ENCODE results near the gene GABARAP.

The GABARAP gene

DNA sequence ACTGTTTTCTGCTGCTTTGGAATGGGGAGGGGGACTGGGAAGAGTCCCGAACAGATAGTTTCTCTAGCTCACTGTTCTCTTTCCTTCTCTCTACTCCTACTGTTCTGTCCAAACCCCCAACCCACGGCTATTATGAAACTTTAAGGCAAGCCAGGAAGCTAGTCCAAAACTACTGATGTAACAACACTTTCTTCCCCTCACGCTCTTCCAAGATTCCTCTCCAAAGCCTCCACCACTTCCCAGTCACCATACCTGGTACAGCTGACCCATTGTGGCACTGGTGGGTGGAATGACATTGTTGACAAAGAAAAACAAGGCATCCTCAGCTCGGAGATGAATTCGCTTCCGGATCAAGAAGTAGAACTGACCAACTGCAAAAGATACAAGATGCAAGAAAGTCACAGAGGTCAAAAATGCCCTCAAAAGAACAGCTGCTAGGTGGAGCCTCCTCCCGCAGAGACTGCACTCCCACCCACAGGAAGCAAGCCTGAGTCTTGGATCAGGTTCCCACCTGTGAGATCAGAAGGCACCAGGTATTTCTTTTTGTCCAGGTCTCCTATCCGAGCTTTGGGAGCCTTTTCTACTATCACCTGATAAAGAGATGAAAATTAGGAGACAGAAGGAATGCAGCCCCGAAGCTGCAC lies 1.0 kb downstream of the GABARAP start:
- TF ChIP-seq ZFHX2 (tag by site-specific recombination; conservative IDR thresholded peaks at IDR 0.05): 0 out of 2 replicates have a peak, but pooled peaks have one; percentile 6
- TF ChIP-seq KLF8 (tag by site-specific recombination; IDR thresholded peaks at IDR 0.05): no peak
- TF ChIP-seq ZNF600 (tag by site-specific recombination; IDR thresholded peaks at IDR 0.05): 0 out of 2 replicates have a peak, but pooled peaks have one; percentile 31
- TF ChIP-seq, protein P1, sequence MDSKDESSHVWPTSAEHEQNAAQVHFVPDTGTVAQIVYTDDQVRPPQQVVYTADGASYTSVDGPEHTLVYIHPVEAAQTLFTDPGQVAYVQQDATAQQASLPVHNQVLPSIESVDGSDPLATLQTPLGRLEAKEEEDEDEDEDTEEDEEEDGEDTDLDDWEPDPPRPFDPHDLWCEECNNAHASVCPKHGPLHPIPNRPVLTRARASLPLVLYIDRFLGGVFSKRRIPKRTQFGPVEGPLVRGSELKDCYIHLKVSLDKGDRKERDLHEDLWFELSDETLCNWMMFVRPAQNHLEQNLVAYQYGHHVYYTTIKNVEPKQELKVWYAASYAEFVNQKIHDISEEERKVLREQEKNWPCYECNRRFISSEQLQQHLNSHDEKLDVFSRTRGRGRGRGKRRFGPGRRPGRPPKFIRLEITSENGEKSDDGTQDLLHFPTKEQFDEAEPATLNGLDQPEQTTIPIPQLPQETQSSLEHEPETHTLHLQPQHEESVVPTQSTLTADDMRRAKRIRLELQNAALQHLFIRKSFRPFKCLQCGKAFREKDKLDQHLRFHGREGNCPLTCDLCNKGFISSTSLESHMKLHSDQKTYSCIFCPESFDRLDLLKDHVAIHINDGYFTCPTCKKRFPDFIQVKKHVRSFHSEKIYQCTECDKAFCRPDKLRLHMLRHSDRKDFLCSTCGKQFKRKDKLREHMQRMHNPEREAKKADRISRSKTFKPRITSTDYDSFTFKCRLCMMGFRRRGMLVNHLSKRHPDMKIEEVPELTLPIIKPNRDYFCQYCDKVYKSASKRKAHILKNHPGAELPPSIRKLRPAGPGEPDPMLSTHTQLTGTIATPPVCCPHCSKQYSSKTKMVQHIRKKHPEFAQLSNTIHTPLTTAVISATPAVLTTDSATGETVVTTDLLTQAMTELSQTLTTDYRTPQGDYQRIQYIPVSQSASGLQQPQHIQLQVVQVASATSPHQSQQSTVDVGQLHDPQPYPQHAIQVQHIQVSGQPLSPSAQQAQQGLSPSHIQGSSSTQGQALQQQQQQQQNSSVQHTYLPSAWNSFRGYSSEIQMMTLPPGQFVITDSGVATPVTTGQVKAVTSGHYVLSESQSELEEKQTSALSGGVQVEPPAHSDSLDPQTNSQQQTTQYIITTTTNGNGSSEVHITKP (tag by site-specific recombination; IDR thresholded peaks at IDR 0.05): peak; percentile 45; the same call in 1 of the 2 replicates
- peaks cover 11% of the 10 kb centered on the region for H3K4me1 ChIP-seq (ENCODE audit: control insufficient read depth, insufficient read depth, low read length)
- CTCF ChIA-PET: interaction anchor here (1.0 to 5.2 kb wide), 6 partner anchors 21 to 196 kb away, joined by 3 to 33 read pairs (median 6); partner anchors contain the start of genes ACADVL and DLG4
- peaks cover 21 to 53% of the 10 kb centered on the region in 2 experiments for H3K36me3 ChIP-seq (ENCODE audit: control insufficient read depth in 2 of 2, insufficient read depth in 1 of 2, low read length in 2 of 2)
- H3K9me3 ChIP-seq (ENCODE audit: control insufficient read depth, insufficient read depth, low read depth, low read length): no peaks in the 10 kb centered on the region
- POLR2A ChIA-PET: interaction anchor here (0.6 to 14.2 kb wide), 10 partner anchors 10 to 896 kb away, joined by 3 to 284 read pairs (median 7); partner anchors contain the start of genes ACADVL, CTDNEP1, DLG4 and ELP5
- peak overlapping the region; percentile 82 for H3K4me3 ChIP-seq (ENCODE audit: low read depth, low read length)
- peak overlapping the region; percentile 91 for H3K27ac ChIP-seq (ENCODE audit: extremely low read depth, low read depth, low read length)

DNA sequence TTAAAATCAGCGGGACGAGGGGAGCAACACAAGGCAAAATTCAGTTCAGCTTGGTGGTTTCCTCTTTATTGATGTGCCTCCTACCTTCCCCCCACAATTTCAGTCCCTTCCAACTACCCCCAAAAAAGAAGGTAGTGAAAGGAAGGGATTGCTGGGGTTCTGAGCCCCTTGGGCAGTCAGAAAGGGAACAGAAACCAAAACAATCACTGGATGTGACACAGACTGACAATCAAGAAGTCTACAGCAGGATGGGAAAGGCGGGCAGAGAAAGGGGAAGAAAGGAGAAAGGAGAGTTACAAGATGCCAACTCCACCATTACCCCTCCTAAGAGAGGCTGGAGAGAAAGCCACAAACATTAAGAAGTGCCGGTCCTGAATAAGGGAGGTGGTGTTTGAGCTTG lies 1.9 kb downstream of the GABARAP start:
- H3K4me1 ChIP-seq (ENCODE audit: control insufficient read depth, insufficient read depth, low read length): peaks cover 13% of the 10 kb centered on the region
- peak overlapping the region; percentile 20; the same call in 1 of the 2 replicates for H3K4me3 ChIP-seq (ENCODE audit: low read depth, low read length)
- TF ChIP-seq ZNF701 (tag by site-specific recombination; IDR thresholded peaks at IDR 0.05) (no peak), PRDM1 (tag by site-specific recombination; IDR thresholded peaks at IDR 0.05) (peak; percentile 97)
- CTCF ChIA-PET: interaction anchor here (0.6 to 5.2 kb wide), 3 partner anchors 20 to 56 kb away, joined by 3 to 33 read pairs (median 12); partner anchors contain the start of genes ACADVL and DLG4
- POLR2A ChIA-PET: interaction anchor here (0.6 to 14.2 kb wide), 5 partner anchors 11 to 897 kb away, joined by 4 to 284 read pairs (median 6); partner anchors contain the start of genes ACADVL, CTDNEP1, DLG4 and ELP5
- H3K36me3 ChIP-seq (ENCODE audit: control insufficient read depth in 2 of 2, insufficient read depth in 1 of 2, low read length in 2 of 2): peaks cover 21 to 54% of the 10 kb centered on the region in 2 experiments
- no peaks in the 10 kb centered on the region for H3K9me3 ChIP-seq (ENCODE audit: control insufficient read depth, insufficient read depth, low read depth, low read length)
- H3K27ac ChIP-seq (ENCODE audit: extremely low read depth, low read depth, low read length): 0 out of 2 replicates have a peak overlapping the region, but pooled peaks have one; percentile 21

DNA sequence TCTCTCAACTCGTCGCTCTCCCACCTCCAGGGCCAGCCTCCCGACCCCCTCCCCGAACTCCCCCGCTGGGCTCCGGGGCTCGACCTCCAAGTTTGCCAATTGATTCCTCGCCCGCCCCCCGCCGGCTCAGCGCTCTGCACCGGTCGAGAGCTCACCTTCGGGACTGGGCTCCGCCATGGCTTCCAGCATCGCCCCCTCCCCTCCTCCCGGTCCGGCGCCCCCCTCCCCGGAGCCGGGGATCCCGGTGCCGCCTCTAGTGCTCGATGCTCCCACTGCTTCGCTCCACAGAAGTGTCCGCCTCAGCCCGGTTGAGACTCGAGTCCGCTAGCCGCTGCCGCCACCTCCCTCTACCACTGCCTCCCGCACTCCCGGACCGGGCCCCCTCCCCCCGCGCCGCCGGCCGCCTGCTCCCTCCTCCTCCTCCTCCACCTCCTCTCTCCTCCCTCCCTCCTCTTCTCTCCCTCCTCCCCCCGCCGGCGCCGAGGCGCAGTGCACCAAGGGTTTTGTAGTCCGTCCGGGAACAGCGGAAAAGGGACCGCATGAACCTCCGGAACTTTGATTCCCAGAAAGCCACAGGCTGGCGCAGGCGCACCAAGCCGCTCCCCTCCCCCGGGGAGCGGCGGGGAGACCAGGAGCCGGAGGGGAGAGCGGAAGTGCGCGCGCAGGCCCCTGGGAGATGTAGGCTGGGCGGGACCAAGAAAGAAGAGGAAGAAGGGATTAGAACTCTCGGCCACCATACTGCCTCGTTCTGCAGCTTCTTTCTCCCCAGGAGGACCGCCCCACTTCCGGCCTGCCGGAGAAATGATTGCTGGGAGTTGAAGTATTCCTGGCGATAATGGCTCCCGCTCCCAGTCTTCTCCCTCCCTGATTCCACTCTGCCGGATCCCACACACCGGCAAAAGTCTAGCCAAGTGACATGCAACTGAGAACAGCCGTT lies 2.9 kb downstream of the GABARAP start, which contains the start of gene PHF23:
Gene PHF23, minus strand, starts transcription at position 367 of the 937 bp plus-strand sequence. Its CDS starts 178 bp downstream, at position 189.
- ChIA-PET CTCF (interaction anchor here (0.6 to 5.2 kb wide), 5 partner anchors 19 to 1826 kb away, joined by 3 to 33 read pairs (median 3); partner anchors contain the start of genes ACADVL and DLG4), POLR2A (interaction anchor here (0.6 to 14.2 kb wide), 18 partner anchors 9 to 1171 kb away, joined by 3 to 284 read pairs (median 4); partner anchors contain the start of genes ACADVL, CTDNEP1, DLG4 and ELP5)
- Histone ChIP-seq H3K27ac (ENCODE audit: extremely low read depth, low read depth, low read length) (peak within 1 kb of the TSS; percentile 89), H3K9me3 (ENCODE audit: control insufficient read depth, insufficient read depth, low read depth, low read length) (no peaks in the 10 kb centered on the region), H3K4me3 (ENCODE audit: low read depth, low read length) (peak within 1 kb of the TSS; percentile 90), H3K36me3 (ENCODE audit: control insufficient read depth in 2 of 2, insufficient read depth in 1 of 2, low read length in 2 of 2) (peaks cover 18 to 55% of the 10 kb centered on the region in 2 experiments), H3K4me1 (ENCODE audit: control insufficient read depth, insufficient read depth, low read length) (peaks cover 13% of the 10 kb centered on the region)
- TF ChIP-seq HOXD13 (CRISPR knock-in tag; IDR thresholded peaks at IDR 0.05; ENCODE audit: borderline replicate concordance) (no peak), HOXC10 (CRISPR knock-in tag; IDR thresholded peaks at IDR 0.05) (no peak), ZNF175 (tag by site-specific recombination; IDR thresholded peaks at IDR 0.05) (no peak), ZNF777 (tag by site-specific recombination; IDR thresholded peaks at IDR 0.05; ENCODE audit: borderline replicate concordance) (0 out of 2 replicates have a peak, but pooled peaks have one; percentile 4), ZNF791 (tag by site-specific recombination; IDR thresholded peaks at IDR 0.05) (no peak), ZNF416 (tag by site-specific recombination; IDR thresholded peaks at IDR 0.05) (no peak), ZSCAN16 (tag by site-specific recombination; IDR thresholded peaks at IDR 0.05) (no peak), ZNF510 (tag by site-specific recombination; IDR thresholded peaks at IDR 0.05; ENCODE audit: insufficient replicate concordance) (no peak), ZNF747 (tag by site-specific recombination; IDR thresholded peaks at IDR 0.05) (no peak), KLF1 (tag by site-specific recombination; IDR thresholded peaks at IDR 0.05) (no peak), ZNF830 (tag by site-specific recombination; IDR thresholded peaks at IDR 0.05; ENCODE audit: low read depth) (no peak)
- TF ChIP-seq, protein P2, sequence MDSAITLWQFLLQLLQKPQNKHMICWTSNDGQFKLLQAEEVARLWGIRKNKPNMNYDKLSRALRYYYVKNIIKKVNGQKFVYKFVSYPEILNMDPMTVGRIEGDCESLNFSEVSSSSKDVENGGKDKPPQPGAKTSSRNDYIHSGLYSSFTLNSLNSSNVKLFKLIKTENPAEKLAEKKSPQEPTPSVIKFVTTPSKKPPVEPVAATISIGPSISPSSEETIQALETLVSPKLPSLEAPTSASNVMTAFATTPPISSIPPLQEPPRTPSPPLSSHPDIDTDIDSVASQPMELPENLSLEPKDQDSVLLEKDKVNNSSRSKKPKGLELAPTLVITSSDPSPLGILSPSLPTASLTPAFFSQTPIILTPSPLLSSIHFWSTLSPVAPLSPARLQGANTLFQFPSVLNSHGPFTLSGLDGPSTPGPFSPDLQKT (IDR thresholded peaks at IDR 0.05; ENCODE audit: borderline replicate concordance, low read depth, low read length): peak; percentile 74; the same call in 1 of the 2 replicates
- TF ChIP-seq, protein P3, sequence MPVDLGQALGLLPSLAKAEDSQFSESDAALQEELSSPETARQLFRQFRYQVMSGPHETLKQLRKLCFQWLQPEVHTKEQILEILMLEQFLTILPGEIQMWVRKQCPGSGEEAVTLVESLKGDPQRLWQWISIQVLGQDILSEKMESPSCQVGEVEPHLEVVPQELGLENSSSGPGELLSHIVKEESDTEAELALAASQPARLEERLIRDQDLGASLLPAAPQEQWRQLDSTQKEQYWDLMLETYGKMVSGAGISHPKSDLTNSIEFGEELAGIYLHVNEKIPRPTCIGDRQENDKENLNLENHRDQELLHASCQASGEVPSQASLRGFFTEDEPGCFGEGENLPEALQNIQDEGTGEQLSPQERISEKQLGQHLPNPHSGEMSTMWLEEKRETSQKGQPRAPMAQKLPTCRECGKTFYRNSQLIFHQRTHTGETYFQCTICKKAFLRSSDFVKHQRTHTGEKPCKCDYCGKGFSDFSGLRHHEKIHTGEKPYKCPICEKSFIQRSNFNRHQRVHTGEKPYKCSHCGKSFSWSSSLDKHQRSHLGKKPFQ (tag by site-specific recombination; IDR thresholded peaks at IDR 0.05): no peak
- TF ChIP-seq, protein P4, sequence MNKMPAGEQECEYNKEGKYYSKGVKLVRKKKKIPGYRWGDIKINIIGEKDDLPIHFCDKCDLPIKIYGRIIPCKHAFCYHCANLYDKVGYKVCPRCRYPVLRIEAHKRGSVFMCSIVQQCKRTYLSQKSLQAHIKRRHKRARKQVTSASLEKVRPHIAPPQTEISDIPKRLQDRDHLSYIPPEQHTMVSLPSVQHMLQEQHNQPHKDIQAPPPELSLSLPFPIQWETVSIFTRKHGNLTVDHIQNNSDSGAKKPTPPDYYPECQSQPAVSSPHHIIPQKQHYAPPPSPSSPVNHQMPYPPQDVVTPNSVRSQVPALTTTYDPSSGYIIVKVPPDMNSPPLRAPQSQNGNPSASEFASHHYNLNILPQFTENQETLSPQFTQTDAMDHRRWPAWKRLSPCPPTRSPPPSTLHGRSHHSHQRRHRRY (tag by site-specific recombination; IDR thresholded peaks at IDR 0.05): no peak
